Fibroblast of peridontal ligament (primary cell): ENCODE data around the gene RARA.

Experiments used
- DNase-seq: peaks from one replicate; pipeline ENCODE4 v3.0.0-alpha.2; 2010; ENCODE audit errors: extremely low read depth

RARA gene

DNA sequence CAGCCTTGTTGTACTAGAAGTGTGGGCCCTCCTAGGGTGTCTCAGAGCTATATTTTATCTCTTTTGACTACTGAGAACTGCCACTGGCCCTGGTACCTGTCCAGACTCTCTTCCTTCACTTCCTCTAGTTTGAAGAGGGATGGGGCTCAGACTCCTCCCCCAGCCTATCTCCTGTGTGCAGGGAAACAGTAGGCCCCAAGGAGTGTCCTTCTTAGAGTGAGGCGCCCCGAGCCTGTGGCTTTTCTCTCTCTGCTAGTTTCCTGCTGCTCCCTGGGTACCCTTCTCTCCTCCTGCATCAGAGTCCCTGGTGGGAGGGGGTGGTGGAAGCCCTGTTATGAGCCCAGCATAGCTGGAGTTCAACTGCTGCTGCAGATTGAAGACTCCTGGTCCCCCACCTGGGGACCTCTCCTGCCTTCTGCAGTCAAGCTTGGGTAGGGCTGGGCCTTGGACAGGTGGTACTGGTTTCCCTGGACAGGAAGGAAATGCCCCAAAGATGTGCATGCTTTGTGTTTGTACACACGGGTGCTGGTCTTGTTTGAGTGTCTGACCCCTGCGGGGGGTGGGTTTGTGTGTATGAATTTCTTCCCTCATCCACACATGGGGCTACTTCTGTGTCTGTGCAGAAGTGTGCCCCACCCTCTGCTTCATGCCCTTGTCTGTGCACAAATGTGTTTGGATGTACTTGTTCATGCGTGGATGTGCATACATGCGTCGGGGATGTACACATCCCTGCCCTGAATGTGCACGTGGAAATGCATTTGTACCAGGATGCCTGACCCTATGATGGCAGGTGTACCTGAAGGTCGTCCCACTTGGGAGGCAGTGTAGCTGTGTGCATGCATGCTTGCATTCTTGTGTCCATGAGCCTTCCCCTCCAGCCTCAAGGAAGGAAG, 6.9 kb downstream of the RARA start:
- no peak for DNase-seq

DNA sequence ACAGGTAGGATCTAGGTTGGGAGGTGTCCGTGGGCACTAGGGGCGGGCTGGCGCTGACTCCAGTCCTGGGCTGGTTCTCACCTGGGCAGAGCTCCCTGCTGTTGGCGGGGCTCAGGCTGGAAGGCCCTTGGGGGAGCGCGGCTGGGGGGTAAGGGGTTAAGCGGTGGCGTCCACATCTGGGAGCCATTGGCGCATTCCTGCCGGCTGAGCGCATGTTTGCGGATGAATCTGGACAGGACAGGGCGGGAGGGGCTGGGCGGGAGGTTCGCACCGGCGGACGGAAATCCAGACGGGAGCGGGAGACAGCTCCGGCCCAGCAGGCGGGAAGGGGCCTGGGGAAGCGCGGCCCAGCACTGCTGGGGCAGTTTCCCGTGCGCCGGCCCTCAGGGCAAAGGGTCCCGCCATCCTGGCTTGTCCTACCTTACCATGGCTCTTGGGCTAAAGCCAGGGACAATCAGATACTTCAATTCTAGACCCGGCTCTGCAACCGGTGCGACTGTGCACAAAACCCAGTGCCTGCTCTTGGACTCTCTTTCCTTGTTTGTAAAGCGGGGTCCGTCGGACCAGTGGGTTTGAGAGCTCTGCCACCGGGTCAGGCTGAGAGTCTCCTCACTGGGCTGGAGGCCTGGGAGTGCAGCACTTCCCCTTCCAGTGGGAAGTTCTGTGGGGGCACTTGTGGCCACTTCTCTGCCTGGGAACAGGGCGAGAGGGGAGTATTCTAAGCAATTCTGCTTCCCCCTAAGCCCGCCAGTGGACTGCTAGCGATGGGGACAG, 7.8 kb downstream of the RARA start:
- peak; percentile 72 for DNase-seq

DNA sequence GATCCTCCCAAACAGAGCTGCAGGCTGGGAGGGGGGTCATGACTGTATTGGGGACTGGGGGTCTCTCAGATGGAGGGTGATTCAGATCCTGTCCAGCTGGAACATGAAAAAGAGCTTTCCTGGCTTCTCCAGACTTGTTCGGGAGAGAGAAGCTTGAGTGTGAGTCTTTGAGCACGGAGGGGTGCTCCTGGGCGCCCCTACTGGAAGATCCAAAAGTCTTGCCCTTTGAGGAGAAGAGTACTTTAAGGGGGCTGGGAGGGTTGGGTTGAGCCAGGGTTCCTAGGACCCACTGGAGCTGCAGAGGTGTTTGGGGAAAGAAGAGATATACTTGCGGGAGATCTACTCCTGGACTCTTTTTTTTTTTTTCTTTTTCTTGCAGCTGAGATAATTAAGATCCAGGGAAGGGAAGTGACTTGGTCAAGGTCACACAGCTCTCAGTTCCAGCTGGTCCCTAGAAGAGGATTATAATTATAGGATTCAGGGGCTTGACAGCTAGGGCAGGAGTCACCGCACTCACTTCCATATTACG, 8.4 kb downstream of the RARA start:
- peak; percentile 72 for DNase-seq

DNA sequence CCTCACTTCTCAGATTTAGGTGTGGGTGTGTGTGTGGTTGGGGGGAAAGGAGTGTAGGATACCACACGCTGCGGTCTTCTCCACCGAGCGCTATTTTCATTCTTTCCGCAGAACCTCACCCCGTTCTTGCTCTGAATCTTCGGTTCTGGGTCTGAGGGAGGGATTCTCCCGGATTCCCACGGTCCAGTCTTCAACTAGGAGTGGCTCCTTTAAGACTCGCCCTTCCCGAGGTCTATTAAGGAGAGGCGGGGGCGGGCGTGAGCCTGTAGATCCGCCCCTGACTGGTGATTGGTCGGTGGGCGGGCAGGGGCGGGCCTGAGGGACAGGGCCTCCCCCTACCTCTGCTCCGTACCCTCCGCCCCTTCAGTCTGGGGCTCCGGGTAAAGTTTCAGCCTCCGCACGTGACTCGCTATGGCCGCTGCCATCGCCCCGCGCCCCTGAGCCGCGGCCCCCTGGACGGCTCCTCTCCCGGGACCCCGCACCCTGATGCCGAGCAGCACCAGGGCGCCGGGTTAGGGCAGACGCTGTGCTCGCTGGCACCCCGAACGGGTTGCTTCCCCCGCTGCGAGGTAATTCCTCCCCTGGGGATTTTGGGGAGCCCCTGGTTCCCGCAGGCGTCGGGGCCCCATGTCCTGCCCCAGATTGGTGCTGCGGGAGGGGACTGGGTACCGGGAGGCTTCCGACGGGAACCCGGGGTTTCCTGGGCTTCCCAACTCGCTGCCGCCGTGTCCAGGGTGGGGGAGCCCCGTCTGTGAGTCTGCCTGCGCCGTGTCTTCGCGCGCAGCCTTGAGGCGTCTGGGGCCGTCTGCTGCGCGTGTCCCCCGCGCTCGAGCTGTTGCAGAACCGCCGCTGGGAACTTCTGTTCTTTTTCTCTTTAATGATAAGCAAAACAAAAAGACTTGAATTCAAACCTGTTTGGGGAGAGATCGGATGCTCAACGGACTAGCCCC, 9.2 kb downstream of the RARA start:
- peak; percentile 90 for DNase-seq

DNA sequence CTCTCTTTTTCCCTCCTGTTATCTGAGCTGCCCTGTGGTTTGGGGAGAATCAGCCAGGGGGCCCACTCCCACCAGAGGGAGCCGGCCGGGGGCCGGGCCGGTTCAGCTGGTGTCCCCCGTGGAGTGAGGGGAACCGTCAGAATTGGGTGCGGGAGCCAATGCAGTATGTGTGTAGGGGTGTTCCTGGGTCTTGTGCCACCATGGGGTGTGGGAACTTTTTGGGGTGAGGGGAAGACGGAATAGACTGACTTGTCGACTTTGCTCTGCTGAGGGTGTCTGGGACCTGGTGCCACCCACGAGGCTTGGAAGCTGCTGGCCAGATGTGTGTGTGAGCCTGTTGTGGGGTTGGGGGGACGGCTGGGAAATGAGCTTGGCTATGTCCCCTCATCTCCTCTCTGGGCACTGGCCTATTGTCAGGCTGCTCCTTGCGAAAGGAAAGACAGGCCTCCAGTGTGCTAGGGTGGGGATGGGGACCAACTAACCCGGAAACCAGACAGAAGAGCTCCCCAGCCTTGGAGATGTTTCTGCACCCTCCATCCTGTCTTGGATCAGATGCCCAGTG, 9.9 kb downstream of the RARA start:
- DNase-seq, result no peak

DNA sequence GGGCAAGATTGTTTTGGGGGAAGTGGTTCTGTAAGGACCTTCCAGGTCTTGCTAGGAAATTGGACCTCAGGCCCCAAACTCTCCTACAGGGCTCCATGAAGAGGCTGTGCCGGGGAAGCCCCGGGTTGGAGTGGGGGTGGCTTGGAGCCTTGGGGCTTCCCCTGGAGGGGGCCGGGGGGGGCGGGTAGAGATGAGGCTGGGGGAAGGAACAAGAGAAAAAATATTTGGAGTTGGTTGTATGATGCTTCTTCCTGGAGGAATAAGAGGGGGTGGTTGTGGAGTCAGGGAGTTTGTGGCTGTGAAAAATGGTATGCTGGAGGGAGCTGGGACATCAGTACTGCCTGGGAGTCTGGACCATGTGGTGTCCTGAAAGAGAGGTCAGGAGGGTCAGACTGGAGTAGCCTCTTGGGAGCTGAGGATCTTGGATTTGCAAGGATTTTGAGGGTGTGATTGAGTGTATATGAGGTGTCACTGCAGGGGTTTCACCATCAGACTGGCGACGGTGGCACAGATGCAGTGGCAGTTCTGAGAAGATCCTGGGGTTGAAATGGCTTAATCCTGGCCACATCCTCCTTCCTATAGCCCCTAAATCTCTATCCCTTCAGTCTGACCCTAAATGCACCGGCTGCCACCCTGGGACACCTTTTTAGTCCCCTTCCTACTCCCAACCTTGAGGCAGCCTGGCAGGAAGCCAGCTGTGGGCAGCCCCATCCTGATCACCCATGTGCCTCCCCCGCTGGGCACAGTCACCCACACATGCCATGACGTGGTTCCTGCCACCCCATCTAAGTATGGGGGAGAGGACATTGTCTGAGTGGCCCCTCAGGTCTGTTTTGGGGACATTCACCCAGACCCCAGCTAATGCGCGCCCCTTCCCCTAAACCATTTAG, 10.9 kb downstream of the RARA start:
- DNase-seq, result no peak

DNA sequence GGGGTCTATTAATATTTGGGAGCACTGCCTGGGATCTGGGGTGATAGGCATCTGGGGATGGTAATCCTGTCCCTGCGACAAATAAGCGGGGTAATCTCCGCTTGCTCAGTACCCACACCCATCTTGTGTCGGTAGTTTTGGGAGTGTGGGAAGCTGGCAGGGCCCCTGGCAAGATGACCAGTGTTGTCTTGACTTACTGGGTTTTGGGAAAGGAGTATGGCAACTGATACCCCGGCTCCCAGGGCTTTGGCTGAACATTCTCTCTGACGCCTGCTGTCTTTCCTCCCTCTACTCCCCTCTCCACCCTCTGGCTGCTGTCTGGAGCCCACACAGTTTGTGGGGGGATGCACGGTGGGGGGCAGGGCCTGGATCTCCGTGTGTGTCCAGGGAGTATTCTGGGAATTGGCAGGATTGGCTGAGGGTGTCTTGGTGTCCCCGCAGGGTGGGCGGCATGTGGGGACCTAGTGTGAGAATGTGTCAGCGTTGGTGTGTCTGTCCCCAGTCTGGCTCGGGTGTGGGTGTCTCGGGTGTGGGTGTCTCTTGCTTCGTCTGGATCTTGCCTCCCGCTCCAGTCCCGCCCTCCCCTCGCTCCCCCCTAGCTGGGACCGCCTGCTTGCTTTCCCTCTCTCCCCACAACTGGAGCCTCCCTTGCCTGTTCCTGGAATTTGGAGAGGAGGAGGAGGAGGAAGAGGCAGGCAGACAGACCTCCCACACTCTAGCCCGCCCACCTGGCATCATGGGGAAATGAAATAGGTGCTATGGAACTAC, 12.0 kb downstream of the RARA start:
- peak; percentile 47 for DNase-seq

DNA sequence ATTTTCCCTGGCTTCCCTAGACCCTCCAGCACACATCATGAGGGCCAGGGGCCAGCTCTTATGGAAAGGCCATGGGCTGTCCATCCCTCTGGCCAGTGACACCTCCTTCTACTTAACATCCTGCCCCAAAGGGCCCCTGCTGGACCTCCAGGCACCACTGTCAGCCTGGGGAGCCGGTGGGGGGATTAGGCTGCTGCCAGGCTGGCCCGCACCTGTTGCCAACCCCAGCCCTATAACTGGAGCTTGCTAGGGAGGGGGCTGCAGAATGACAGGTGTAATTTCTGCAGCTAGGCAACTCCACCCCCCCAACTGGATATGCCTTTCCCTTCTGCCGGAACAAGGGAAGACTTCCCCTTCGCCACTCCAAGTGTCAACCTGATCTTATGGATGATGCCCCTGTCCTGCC, 12.5 kb downstream of the RARA start:
- no peak for DNase-seq

DNA sequence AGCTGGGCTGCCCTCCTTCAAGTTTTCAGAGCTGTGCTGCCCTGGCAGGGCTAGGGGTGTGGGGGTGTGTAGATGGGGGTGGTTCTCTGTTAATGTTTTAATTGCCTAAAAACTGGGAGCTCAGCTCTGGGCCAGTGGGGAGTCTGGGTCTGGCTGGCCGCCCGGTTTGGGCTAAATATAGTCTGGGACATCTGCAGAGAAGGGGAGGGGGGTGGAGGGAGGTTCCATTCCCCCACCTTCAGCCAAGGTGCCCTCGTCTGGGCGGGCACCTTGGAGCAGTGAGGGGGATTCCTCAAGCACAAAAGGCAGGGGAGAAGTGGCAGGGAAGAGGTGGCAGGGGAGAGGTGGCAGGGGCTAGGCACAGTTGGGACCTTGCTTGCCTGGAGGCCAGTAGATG, 13.0 kb downstream of the RARA start:
- DNase-seq, result no peak

DNA sequence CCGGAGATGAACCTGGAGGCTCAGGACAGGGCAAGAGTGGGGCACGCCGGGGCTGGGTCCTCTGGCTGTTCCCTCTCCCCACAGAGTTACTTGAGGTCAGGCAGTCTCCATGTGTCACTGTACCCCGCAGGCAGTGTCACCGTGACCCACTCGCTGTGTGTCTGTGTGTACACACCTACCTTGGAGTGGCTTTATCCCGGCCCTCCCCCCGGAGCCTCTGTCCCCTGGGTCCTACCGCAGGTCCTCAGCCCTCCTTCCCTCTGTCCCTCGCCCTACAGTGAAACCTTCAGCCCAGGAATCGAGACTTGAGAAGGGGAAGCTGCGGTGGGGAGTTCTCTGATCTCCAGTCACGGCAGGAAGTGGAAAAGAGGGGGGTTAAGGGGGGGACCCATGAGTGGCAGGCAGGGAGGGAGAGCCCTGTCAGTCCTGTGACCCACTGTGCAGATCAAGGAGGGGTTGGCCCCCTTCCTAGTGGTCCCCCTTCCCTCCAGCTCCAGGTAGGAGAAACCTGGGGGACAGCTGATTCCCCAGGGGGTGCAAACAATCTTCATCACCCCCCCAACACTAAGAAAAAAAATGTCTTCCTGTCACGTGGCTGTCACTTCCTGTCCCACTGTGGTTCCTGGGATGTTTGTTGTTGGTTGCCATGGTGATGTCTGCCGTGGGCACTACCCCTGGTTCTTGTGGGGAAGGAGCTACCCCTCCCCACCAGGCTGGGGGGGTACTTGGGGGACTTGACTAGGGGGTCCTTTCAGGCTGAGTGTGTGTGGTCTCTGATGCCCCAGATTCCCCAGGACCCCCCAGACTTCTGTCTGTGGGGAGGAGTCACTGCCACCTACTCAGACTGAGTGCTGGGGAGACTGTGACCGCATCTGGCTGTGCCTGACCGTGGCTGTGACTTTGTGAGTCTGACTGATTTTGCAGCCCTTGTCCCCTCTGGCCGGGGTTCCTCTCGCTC, 13.7 kb downstream of the RARA start:
- DNase-seq, result peak; percentile 83

DNA sequence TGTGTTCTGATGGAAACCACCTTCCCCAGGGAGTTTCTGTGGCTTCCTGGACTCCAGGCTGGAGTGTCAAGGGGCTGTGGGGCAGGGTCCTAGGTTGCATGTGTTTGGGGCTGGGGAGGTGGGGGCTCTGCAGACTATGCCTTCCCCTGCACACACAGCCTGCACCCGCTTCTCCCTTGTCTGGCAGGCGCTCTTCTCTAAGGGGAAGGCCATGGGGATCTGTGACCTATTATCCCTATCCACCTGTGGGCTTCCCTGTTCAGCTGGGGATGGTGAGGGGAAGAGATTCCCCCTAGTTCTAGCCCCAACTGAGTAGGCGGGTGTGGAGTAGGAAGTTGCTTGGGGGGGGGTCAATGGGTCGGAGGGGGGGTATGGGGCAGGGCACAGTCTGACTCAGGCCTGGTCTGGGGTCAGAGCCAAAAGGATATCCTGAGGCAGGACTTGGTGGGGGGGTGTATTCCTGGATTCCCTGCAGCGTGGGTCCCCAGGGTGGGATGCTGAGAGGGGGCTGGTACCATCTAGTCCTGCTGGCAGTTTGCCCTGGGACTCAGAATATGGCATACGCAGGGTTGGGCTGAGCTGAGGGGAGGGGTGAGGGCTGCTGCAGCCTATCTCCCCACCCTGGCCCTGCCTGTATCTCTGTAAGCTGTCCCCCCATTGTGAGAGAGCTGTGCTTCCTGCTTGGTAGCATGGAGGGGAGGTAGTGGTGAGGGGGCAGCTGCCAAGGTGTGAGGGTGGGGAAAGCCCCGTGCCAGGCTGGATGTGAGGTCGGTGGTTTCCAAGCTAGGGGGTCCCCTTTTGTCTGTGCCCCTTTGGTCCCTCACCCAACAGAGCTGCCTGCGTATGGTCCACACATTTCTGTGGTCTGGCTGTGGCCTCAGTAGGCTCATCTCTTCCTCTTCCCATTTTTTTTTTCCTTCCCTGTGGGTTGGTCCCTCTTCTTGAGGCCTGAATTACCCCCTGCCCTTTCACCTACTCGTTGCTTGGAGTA, 14.7 kb downstream of the RARA start:
- peak; percentile 78 for DNase-seq

DNA sequence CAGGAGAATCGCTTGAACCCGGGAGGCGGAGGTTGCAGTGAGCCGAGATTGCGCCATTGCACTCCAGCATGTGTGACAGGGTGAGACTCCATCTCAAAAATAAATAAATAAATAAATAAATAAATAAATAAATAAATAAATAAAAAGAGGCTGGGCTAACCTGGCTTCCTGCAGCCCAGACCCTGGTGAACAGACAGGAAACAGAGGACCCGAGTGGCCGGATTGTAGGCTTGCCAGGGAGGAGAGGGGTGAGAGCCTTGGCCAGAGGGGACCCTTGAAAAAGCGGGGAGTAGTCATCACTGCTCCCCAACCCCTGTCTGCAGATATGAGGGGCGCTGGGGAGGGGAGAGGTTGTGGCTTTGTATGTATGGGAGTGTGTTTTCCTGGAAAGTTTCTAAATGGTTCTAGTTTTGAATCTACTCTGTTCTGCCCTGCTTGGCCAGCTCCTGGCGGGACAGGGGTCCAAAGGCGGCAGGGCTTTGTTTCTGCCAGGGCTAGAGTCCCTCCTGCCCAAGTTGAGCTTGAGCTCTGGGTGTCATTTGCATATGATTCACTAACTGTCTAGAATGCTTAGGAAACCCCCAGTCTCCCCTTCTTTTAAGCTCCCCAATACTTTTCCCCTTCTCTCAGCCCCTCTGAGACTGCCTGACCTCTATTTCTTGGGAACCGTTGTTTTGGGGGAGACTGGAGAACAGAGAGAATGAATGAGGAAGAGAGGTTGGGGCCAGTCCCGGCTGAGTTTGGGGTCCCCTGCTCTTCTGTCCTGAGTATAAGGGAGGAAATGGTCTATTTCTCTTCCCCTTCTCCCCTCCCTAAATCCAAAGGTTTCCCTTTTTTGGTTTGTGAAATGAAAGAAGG, 16.4 kb downstream of the RARA start:
- no peak for DNase-seq

DNA sequence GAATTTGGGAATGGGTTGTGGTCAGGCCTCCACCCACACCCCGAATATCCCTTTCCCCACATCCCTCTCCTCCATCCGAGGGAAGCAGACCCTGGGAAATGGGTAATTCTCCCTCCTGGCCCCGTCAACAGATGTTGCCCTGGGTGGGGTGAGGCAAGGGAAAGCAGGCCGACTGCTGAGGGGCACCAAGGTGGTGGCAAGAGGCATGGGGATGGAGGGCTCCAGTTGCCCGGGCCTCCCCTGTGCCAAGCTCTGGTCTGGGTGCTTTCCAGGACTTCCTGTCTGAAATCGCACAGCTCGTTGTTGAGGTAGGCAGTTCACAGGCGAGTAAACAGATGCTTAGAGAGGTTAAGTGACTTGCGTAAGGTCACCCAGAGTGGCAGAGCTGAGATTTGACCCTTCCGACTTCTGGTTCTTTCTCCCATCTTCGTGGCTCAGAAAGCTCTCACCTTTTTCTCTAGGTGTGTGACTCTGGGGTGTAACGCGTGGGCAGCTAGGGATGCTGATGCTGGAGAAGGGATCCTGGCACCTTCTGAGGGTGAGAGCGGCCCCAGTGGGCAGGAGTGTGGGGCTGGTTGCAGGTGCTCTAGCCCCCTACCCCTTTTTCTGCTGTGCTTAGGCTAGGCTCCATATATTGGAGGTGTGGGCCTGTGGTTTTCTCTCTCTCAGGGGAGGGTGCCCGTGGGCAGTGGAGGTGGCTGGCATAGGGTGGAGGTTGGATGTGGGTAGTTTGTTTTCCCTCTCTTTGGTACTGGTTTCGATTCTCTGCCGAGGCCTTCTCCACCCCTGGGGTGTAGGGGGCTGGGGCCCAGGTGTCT, 17.2 kb downstream of the RARA start:
- no peak for DNase-seq

DNA sequence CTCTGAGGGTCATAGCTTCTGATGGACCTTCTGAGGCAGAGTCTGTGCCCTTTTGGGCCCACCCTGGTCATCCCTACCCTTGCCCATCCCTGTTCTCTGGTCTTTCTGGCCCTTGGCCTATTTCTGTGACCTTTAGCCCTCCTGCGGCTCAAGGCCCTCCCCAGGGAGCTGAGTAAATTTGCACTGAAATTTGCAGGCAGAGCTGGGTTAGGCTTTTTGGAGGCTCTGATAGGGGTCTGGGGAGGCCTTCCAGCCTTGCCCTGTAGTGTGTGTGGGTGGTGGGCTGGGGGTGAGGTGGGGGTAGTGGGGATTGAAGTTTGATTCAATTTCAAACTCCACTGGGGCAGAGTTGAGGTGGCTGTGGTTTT, 17.8 kb downstream of the RARA start:
- DNase-seq, result peak; percentile 57

DNA sequence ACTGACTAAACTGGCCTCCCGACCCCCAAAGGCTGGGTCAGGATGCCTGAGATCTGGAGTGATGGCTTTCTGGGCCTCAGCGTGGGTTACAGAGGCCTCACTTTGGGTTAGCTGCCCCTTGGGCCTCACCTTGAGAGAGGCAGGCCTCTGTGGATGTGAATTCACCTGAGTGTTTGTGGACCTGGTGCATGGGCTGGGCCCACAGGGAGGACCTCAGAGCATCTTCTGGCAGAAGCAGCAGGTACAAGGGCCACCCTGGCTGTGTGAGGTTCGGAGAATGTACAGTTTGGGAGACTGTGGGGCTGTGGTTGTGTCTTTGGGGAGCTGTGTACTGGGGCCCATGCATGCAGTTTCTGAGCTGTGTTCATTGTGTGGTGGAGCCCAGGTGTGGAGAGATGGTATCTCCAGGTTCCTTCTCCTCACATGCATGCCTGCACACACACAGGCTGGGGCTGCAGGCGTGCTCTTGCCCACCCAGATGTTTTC, 18.3 kb downstream of the RARA start:
- no peak for DNase-seq
